ENCODE measurements around the gene PPP1R11.
"Not testable (repeated sequence)": the region's sequence is repeated elsewhere in the genome, so short reads cannot be mapped to it uniquely, and the experiment has no call there.

PPP1R11 gene, protein sequence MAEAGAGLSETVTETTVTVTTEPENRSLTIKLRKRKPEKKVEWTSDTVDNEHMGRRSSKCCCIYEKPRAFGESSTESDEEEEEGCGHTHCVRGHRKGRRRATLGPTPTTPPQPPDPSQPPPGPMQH

DNA sequence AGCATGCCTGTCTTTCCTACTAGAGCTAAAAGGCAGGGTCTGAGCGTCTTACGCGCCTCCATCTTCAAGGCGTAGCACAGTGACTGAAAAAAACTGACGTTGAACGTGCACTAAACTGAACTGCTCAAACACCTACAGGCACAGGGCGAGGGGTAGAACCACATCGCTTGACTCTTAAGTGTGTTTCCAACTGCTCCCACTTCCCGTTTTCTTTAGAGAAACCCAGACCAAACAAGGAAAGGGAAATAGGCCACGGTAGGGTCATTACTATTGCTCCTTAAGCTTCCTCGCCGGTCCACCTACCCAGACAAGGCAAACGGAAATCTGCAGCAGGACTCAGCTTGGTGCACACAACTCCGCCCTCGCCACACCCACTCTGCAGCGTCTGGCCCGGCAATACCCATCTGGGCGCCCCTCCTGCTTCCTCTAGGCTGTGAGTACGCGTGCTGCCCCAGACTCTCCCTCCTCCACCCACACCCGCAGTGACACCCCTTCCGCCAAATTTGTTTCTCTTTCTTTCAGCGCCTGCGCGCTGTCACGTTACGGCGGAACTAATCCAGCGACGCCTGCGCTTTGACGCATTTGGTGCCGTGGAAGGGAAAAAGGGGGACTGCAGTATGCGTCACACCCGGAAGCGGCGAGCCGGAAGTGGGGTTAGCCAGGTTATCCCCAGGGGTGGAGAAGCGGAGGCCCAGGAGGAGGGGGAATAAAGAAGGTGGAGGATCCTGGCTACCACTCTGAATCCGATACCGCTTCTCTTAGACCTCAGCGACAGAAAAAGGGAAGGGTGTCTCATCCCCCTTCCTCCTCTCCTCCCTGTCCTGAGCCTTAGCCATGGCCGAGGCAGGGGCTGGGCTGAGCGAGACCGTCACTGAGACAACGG lies at the start of gene PPP1R11:
PPP1R11 (plus strand) TSS at position 622 of the 883 bp plus-strand sequence; CDS start at position 835, 213 bp downstream.
- DNase-seq = peak; percentile 100

GRCh38 chr6:30019819-30020218 lies 47.2 kb upstream of the PPP1R11 start:
- no peak for DNase-seq

GRCh38 chr6:30020626-30021025 lies 46.4 kb upstream of the PPP1R11 start:
- DNase-seq = peak; percentile 29

DNA sequence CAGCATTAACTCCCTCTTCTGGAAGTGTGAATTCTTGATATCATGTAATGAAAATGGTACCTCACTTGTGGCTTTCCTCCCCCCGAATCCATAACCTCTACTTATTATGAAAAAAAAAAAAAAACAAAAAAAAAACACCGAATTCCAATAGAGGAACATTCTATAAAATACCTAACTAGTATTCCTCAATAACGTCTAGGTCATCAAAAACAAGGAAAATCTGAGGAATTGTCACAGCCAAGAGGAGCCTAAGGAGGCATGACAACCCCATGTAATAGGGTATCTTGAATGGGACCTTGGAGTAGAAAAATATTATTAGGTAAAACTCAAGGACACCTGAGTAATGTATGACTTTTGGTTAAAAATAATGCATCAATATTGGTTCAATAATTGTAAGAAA lies 44.8 kb upstream of the PPP1R11 start:
- no peak for DNase-seq

DNA sequence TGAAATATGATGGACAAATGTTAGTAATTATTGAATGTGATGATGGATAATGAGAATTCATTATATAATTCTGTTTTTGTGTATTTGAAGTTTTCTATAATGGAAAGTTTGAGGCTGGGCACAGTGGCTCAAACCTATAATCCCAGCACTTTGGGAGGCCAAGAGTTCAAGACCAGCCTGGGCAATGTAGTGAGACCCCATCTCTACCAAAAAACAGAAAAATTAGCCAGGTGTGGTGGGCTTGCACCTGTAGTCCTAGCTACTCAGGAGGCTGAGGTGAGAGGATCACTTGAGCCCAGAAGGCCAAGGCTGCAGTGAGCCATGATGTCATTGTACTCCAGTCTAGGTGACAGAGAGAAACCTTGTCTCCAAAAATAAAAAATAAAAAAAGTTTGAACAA lies 44.3 kb upstream of the PPP1R11 start:
- not testable (repeated sequence) for DNase-seq

DNA sequence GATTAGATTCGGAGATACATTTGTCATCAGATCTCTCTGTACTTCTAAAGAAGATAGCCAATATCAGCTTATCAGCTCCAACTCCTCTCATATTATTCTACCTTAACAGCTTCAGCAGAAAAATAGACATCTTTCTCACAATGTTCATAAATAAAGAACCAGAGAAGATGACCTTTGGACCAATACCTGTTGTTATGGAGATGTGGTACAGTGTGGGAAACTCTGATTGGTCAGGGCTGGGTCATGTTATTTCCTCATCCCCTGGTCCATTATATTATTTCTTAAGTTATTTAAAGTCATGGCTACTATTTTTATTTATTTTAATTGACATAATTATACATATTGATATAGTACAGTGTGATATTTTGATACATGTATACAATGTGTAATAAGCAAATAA lies 41.8 kb upstream of the PPP1R11 start:
- DNase-seq = no peak

GRCh38 chr6:30029588-30029987 lies 37.4 kb upstream of the PPP1R11 start:
- DNase-seq = no peak

DNA sequence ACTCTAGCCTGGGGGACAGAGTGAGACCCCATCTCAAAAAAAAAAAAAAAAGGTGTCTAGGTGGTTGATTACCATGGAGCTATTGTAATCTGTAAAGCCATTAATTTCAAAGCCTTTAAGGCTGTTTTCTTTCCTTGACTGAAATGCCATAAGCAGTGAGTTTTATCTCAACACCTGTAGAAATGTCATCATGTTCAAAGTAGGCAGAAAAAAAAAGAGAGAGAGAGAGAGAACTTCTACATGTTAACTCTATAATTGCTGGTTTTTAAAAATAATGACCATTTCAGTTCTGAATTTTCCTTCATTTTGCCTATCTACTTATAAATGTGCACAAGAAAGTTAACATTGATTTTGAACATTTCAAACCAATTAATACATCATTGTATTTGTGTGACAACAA lies 35.6 kb upstream of the PPP1R11 start:
- no peak for DNase-seq

DNA sequence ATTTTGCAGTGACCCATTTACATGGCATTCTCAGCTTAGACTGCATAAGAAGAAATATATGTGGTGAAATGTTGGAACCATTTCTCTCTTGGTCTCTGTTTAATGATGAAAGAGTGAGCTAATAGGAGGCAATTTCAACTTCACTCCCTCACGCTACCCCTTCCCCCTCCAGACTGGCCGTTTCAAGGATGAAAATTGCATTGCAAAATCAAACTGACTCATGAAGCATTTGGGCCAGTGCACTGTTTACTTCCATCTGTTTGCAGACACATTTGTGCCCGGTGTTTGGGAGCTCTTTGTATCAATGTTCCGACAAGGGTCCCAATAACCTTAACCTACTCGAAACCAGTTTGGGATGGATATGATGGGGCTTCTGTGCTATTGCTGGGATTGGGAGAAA lies 33.6 kb upstream of the PPP1R11 start:
- not testable (repeated sequence) for DNase-seq

GRCh38 chr6:30035784-30036183 lies 31.2 kb upstream of the PPP1R11 start:
- no peak for DNase-seq

- no peak for DNase-seq
These were observed 29.7 kb upstream of the PPP1R11 start for GRCh38 chr6:30037182-30037788.

- DNase-seq = no peak
These were observed 25.8 kb upstream of the PPP1R11 start for GRCh38 chr6:30041221-30041620.

DNA sequence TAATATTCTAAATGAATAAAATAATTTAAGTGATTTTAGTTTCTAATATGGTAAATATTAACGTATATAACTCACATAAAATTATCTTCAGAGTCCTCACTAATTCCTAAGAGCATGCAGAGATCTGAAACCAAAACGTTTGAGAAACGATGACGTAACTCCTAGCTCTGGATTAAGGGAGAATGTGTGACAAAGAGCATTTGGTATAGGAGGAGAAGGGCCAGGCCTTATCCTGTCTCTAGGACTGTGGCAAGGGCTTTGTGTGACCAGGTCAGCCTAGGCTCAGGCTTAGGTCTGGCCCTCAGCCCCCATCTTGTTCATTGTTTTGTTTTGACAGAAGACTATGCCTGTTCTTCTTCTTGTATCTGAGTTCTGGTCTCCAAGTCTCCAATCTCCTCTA lies 25.2 kb upstream of the PPP1R11 start:
- DNase-seq = no peak

- DNase-seq = no peak
These were observed 24.5 kb upstream of the PPP1R11 start for GRCh38 chr6:30042476-30042875.

GRCh38 chr6:30042914-30043313 lies 24.1 kb upstream of the PPP1R11 start:
- DNase-seq = no peak

DNA sequence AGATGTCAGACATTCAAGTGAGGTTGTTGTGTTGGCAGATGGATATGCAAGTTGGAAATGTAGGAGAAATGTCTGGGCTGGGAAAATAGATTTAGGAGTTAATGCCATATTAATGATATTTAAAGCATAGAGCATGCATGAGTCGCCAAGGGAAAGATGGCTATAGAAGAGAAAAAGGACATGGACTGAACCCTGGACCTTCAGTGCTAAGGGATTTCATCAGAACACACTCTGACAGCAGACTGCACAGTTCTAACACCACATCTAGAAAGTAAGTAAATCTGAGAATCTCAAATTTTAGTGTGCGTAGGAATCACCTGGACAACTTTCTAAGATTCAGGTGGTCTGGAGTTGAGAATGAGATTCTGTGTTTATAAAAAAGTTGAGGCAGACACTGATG lies 23.3 kb upstream of the PPP1R11 start:
- DNase-seq = no peak

- DNase-seq = no peak
These were observed 22.4 kb upstream of the PPP1R11 start for GRCh38 chr6:30044630-30045029.

- DNase-seq = no peak
These were observed 19.8 kb upstream of the PPP1R11 start for GRCh38 chr6:30047220-30047619.

- no peak for DNase-seq
These were observed 13.3 kb upstream of the PPP1R11 start for GRCh38 chr6:30053682-30054081.

GRCh38 chr6:30055513-30055912 lies 11.5 kb upstream of the PPP1R11 start:
- DNase-seq = no peak

DNA sequence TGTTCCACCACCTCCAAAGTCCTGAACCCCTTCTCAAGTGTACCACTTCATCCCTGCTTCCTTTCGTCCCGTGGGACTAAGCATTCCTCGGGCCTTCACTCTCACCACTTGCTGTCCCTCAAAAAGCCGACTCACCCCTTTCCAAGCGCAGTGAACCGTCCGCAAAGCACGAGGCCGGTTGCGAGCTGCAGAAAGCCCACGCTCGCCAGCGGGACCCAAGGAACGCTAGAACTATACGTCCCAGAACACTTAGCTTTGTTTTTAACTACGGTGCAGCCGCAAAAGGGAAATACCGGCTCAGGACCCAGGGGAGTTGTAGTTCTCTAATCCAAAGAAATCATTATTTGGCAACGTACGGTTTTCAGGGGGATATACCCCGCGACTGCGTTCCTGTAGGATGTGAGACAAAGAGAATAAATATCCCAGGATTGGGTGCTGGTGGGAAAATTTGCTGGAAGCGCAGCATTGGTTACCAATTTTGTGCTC lies 6.3 kb upstream of the PPP1R11 start:
- peak; percentile 33 for DNase-seq

GRCh38 chr6:30061092-30061857 lies 5.7 kb upstream of the PPP1R11 start, which contains the start of gene POLR1H:
Gene POLR1H, plus strand, starts transcription at chr6:30061265. Its CDS starts 260 bp downstream, at chr6:30061525.
- peak; percentile 98 for DNase-seq

GRCh38 chr6:30061858-30062458 lies 5.0 kb upstream of the PPP1R11 start:
- peak; percentile 49 for DNase-seq

Data from RPMI8226 (cell line).